ENCODE data around the gene SYNCRIP. TPM values are rescaled to one million over a fixed set of nuclear protein-coding genes. Genes with fewer than 3 reads are reported as not detected.

SYNCRIP gene
- total and polyA plus RNA-seq, 2 of the 13 experiments (the other 11 are each of a cell fraction or from before 2014, with no cell fraction given) = 8.1 to 112 TPM

DNA sequence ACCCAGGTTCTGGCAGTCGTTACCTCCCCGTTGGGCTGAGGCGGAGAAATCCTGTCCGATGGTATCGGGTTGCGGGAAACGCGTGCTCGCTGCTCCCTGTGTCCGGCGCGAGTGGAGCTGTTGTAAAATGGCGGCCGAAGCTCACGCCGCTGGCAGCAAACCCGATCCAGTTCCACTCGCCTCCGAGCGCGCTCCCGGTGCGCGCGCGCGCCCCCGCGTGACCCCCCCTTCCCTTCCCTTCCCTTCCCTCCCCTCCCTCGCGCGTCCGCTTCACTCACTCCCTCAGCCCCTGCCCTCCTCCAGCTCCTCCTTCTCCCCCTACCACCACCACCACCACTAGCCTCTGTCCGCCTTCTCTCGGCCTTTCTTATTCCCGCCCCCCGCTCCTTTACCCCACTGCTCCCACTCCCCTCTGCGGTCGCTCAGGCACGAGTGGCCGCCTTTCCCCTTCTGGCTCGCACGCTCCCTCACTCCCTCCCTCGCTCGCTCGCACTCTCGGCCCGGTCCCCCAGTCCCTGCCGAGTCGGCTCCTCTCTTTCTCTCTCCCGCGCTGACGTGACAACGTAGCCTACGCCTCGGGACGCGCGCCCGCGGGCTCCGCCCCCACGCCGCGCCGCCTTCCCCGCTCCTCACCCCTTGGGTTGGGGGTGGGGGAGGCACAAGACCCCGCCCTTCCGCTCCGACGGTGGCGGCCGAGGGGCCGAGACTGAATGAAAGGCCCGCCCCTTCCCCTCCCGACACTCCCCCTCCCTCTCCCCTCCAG lies at the start of gene SYNCRIP (continued):
- no peak for TF ChIP-seq ZNF598 (CRISPR knock-in tag; IDR thresholded peaks at IDR 0.05; ENCODE audit: borderline replicate concordance)
- peak; percentile 65; the same call in 1 of the 2 replicates for TF ChIP-seq MYC (CRISPR knock-in tag; IDR thresholded peaks at IDR 0.05; ENCODE audit: borderline replicate concordance)
- TF ChIP-seq ZNF850 (CRISPR knock-in tag; conservative IDR thresholded peaks at IDR 0.05) = no peak
- TF ChIP-seq, protein P1, sequence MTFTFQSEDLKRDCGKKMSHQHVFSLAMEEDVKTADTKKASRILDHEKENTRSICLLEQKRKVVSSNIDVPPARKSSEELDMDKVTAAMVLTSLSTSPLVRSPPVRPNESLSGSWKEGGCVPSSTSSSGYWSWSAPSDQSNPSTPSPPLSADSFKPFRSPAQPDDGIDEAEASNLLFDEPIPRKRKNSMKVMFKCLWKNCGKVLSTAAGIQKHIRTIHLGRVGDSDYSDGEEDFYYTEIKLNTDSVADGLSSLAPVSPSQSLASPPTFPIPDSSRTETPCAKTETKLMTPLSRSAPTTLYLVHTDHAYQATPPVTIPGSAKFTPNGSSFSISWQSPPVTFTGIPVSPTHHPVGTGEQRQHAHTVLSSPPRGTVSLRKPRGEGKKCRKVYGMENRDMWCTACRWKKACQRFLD (CRISPR knock-in tag; IDR thresholded peaks at IDR 0.05; ENCODE audit: borderline replicate concordance) = peak; percentile 12; the same call in 1 of the 2 replicates
- TF ChIP-seq ZNF143 (CRISPR knock-in tag; IDR thresholded peaks at IDR 0.05) = no peak
- peak; percentile 75 for TF ChIP-seq ZSCAN21 (CRISPR knock-in tag; IDR thresholded peaks at IDR 0.05; ENCODE audit: borderline replicate concordance)
- TF ChIP-seq NBN (conservative IDR thresholded peaks at IDR 0.05) = no peak
- TF ChIP-seq, protein P2, sequence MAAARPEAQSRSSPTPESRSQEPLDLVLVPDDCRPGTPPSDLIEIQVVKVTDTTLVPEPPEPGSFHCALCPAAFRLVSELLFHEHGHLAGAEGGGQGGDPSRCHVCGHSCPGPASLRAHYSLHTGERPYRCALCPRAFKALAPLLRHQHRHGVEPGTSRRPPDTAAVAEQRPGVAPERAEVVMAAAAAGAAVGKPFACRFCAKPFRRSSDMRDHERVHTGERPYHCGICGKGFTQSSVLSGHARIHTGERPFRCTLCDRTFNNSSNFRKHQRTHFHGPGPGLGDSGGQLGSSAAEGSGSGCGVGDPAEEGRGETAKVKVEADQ (CRISPR knock-in tag; IDR thresholded peaks at IDR 0.05; ENCODE audit: borderline replicate concordance) = peak; percentile 21; the same call in 1 of the 2 replicates
- TF ChIP-seq, protein P3, sequence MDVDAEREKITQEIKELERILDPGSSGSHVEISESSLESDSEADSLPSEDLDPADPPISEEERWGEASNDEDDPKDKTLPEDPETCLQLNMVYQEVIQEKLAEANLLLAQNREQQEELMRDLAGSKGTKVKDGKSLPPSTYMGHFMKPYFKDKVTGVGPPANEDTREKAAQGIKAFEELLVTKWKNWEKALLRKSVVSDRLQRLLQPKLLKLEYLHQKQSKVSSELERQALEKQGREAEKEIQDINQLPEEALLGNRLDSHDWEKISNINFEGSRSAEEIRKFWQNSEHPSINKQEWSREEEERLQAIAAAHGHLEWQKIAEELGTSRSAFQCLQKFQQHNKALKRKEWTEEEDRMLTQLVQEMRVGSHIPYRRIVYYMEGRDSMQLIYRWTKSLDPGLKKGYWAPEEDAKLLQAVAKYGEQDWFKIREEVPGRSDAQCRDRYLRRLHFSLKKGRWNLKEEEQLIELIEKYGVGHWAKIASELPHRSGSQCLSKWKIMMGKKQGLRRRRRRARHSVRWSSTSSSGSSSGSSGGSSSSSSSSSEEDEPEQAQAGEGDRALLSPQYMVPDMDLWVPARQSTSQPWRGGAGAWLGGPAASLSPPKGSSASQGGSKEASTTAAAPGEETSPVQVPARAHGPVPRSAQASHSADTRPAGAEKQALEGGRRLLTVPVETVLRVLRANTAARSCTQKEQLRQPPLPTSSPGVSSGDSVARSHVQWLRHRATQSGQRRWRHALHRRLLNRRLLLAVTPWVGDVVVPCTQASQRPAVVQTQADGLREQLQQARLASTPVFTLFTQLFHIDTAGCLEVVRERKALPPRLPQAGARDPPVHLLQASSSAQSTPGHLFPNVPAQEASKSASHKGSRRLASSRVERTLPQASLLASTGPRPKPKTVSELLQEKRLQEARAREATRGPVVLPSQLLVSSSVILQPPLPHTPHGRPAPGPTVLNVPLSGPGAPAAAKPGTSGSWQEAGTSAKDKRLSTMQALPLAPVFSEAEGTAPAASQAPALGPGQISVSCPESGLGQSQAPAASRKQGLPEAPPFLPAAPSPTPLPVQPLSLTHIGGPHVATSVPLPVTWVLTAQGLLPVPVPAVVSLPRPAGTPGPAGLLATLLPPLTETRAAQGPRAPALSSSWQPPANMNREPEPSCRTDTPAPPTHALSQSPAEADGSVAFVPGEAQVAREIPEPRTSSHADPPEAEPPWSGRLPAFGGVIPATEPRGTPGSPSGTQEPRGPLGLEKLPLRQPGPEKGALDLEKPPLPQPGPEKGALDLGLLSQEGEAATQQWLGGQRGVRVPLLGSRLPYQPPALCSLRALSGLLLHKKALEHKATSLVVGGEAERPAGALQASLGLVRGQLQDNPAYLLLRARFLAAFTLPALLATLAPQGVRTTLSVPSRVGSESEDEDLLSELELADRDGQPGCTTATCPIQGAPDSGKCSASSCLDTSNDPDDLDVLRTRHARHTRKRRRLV (CRISPR knock-in tag; IDR thresholded peaks at IDR 0.05) = peak; percentile 86; the same call in 1 of the 2 replicates
- no peak; the same call in 1 of the 2 replicates for TF ChIP-seq ZSCAN22 (CRISPR knock-in tag; IDR thresholded peaks at IDR 0.05)
- TF ChIP-seq EZH2 (conservative IDR thresholded peaks at IDR 0.05; ENCODE audit: low read depth, low read length) = no peak
- no peak for TF ChIP-seq RAD21 (CRISPR knock-in tag; IDR thresholded peaks at IDR 0.05)
- peak; percentile 87 for TF ChIP-seq CCDC6 (CRISPR knock-in tag; IDR thresholded peaks at IDR 0.05)
- TF ChIP-seq, protein P4, sequence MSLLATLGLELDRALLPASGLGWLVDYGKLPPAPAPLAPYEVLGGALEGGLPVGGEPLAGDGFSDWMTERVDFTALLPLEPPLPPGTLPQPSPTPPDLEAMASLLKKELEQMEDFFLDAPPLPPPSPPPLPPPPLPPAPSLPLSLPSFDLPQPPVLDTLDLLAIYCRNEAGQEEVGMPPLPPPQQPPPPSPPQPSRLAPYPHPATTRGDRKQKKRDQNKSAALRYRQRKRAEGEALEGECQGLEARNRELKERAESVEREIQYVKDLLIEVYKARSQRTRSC (CRISPR knock-in tag; IDR thresholded peaks at IDR 0.05; ENCODE audit: low read depth) = no peak
- no peak for TF ChIP-seq ZNF124 (CRISPR knock-in tag; IDR thresholded peaks at IDR 0.05)
- no peak for TF ChIP-seq HDAC2 (CRISPR knock-in tag; IDR thresholded peaks at IDR 0.05)
- peak; percentile 22 for TF ChIP-seq HOXA3 (CRISPR knock-in tag; IDR thresholded peaks at IDR 0.05)
- TF ChIP-seq, protein P5, sequence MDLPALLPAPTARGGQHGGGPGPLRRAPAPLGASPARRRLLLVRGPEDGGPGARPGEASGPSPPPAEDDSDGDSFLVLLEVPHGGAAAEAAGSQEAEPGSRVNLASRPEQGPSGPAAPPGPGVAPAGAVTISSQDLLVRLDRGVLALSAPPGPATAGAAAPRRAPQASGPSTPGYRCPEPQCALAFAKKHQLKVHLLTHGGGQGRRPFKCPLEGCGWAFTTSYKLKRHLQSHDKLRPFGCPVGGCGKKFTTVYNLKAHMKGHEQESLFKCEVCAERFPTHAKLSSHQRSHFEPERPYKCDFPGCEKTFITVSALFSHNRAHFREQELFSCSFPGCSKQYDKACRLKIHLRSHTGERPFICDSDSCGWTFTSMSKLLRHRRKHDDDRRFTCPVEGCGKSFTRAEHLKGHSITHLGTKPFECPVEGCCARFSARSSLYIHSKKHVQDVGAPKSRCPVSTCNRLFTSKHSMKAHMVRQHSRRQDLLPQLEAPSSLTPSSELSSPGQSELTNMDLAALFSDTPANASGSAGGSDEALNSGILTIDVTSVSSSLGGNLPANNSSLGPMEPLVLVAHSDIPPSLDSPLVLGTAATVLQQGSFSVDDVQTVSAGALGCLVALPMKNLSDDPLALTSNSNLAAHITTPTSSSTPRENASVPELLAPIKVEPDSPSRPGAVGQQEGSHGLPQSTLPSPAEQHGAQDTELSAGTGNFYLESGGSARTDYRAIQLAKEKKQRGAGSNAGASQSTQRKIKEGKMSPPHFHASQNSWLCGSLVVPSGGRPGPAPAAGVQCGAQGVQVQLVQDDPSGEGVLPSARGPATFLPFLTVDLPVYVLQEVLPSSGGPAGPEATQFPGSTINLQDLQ (CRISPR knock-in tag; IDR thresholded peaks at IDR 0.05) = no peak; the same call in 1 of the 2 replicates

Measured in HepG2 (cell line).